Stomach (tissue), 4 donors: ENCODE data around the gene HDHD3.

Source experiments
- CTCF ChIP-seq, 7 experiments: fragments of 450-650 bp in 4 of 7; fragments of 200-600 bp in 3 of 7; sonication (generic) in 3 of 7; IDR thresholded peaks; one replicate each; pipeline ENCODE4 v1.5.1; 2016 to 2019; ENCODE audit warnings: antibody characterized with exemption in 7 of 7, control low read depth in 2 of 7, mild to moderate bottlenecking in 1 of 7
- EP300 ChIP-seq: sonication (generic); formaldehyde crosslinking; IDR thresholded peaks from one replicate; pipeline ENCODE4 v1.6.1; 2017; ENCODE audit warnings: antibody characterized with exemption
- POLR2A ChIP-seq, 4 donors: fragments of 450-650 bp; IDR thresholded peaks; one replicate each; pipeline ENCODE4 v1.6.1; 2016; ENCODE audit warnings: antibody characterized with exemption in 4 of 4, control low read depth in 2 of 4, mild to moderate bottlenecking in 1 of 4, moderate library complexity in 1 of 4
- POLR2AphosphoS5 ChIP-seq, 3 donors: sonication (generic); formaldehyde crosslinking; IDR thresholded peaks; one replicate each; pipeline ENCODE4 v1.6.1; 2016; ENCODE audit warnings: antibody characterized with exemption in 3 of 3

- TF ChIP-seq POLR2A (IDR thresholded peaks at IDR 0.05) (no peak), CTCF (IDR thresholded peaks at IDR 0.05) (no peak), EP300 (no peak), POLR2AphosphoS5 (IDR thresholded peaks at IDR 0.05) (no peak)
Observed at GRCh38 chr9:113403646-113404045, 26.9 kb upstream of the HDHD3 start.
